ENCODE data around the gene TEX11. TPM values are rescaled to one million over a fixed set of nuclear protein-coding genes. Genes with fewer than 3 reads are reported as not detected.

Gene TEX11
- total RNA-seq, 1 donor, result not detected

DNA sequence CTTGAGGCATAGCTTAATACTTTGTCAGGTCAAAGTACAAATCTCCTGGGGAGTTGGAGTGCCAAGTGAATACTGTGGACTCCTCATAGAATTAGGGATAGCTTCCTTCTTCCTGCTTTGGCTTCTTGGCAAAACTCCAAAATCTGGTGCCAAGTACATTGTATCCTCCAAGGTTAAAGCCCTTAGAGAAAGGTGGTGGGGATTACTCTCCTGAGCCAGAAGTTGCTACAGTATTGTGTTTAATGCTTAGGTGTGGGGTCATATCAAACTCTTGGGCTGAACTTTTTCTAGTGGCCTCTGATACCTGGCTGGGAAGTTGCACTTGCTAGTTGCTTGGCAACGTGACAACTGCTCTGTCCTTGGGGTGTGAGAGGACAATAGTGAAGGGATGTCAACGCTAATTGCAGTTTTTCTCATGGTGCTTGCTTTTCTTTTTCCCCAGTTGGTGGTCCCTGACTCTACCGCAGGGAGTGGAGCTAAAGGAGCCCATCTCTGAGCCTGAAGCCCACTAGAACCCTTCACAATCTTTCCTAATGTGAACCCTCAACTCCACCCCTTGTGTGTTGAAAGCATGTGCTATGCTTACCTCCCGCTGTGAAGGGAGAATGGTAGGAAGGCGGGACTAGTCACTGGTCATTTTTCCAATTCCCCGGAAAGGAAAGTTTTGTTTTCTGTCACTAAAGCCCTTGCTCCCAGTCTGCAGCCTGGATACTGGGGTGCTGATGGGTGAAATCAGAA lies 428.4 kb downstream of the TEX11 start:
- no peak overlapping the region for H3K4me3 ChIP-seq (ENCODE audit: low read depth, low read length)
- TF ChIP-seq, protein P1, sequence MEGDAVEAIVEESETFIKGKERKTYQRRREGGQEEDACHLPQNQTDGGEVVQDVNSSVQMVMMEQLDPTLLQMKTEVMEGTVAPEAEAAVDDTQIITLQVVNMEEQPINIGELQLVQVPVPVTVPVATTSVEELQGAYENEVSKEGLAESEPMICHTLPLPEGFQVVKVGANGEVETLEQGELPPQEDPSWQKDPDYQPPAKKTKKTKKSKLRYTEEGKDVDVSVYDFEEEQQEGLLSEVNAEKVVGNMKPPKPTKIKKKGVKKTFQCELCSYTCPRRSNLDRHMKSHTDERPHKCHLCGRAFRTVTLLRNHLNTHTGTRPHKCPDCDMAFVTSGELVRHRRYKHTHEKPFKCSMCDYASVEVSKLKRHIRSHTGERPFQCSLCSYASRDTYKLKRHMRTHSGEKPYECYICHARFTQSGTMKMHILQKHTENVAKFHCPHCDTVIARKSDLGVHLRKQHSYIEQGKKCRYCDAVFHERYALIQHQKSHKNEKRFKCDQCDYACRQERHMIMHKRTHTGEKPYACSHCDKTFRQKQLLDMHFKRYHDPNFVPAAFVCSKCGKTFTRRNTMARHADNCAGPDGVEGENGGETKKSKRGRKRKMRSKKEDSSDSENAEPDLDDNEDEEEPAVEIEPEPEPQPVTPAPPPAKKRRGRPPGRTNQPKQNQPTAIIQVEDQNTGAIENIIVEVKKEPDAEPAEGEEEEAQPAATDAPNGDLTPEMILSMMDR (IDR thresholded peaks at IDR 0.05; ENCODE audit: insufficient read depth, low read length), result no peak
- DNase-seq (ENCODE audit: low read depth), result no peak

DNA sequence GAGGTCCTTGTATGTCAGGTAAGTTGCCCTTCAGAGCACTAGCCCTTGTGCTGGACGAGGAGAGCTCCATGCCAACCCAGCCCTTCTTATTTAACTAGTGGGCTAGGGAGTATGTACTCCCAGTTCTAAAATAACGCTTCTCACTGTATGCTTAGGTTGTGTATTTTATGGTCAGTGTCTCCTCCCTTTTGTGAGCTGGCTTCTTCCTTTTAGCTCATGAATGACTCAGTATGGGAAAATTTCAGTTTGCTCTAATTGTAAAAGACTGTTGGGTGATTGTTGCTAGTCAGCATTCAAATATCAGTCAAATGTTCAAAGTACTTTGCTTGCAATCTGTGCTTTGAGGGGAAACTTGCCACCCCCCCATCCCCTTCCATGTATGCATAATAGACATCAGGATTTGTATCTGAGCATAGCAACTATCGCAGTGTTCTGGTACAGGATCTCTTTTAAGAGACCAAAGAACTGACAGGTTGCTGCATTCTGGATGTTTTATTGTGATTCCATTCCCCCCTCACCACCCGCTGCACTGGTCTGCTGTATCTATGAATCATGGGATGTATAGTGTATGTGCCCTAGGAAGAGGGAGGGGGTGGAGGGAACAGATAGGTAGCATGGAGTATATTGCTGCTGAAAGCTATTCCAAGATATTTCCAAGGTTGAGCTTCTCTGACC lies 429.1 kb downstream of the TEX11 start:
- TF ChIP-seq, protein P1 (IDR thresholded peaks at IDR 0.05; ENCODE audit: insufficient read depth, low read length), result no peak
- H3K4me3 ChIP-seq (ENCODE audit: low read depth, low read length), result no peak overlapping the region
- DNase-seq (ENCODE audit: low read depth), result peak; percentile 61

Small RNAs within 50 kb of the gene (small RNA-seq; reads per million reads assigned to genes)
- gene SNORD3E, result not detected

Other genes starting within 250 kb of the TEX11 start
- gene SLC7A3, start 22.4 kb upstream of the TEX11 start, total RNA-seq (ENCODE audit: low replicate concordance), result not detected in 2 replicates
- gene SNX12, start 159.6 kb upstream of the TEX11 start, total RNA-seq (ENCODE audit: low replicate concordance), result 61.7 and 64.1 TPM in 2 replicates
- gene FOXO4, start 187.1 kb upstream of the TEX11 start, total RNA-seq (ENCODE audit: low replicate concordance), result 4.2 and 75.8 TPM in 2 replicates
- gene CXorf65, start 198.0 kb upstream of the TEX11 start, total RNA-seq (ENCODE audit: low replicate concordance), result not detected in 2 replicates
- not detected in 2 replicates for gene IL2RG, start 202.9 kb upstream of the TEX11 start, total RNA-seq (ENCODE audit: low replicate concordance)
- 12.4 and 24.3 TPM in 2 replicates for gene MED12, start 209.9 kb upstream of the TEX11 start, total RNA-seq (ENCODE audit: low replicate concordance)
- gene NLGN3, start 236.1 kb upstream of the TEX11 start, total RNA-seq (ENCODE audit: low replicate concordance), result 1.5 and 4.2 TPM in 2 replicates